NT2/D1 (cell line): ENCODE measurements around the gene NCBP2.

Experiments
- DNase-seq: peaks from one replicate; pipeline ENCODE4 v3.0.0-alpha.2; 2011; ENCODE audit warnings: low read depth, low spot score
- H3K27me3 ChIP-seq: 2 replicates; pipeline ENCODE4 v1.6.0; 2011; ENCODE audit warnings: mild to moderate bottlenecking; ENCODE audit not compliant: insufficient read length, insufficient read depth
- H3K36me3 ChIP-seq: 2 replicates; pipeline ENCODE4 v1.6.1; 2011; ENCODE audit warnings: mild to moderate bottlenecking, low read length, mixed read lengths; ENCODE audit not compliant: insufficient read depth, insufficient read length
- H3K4me1 ChIP-seq: 2 replicates; pipeline ENCODE4 v1.5.1; 2011; ENCODE audit not compliant: insufficient read depth, insufficient read length
- H3K4me3 ChIP-seq: 2 replicates; pipeline ENCODE4 v1.5.1; 2011; ENCODE audit warnings: low read depth; ENCODE audit not compliant: insufficient read length
- H3K9ac ChIP-seq: 2 replicates; pipeline ENCODE4 v1.6.0; 2011; ENCODE audit warnings: low read depth; ENCODE audit not compliant: insufficient read length
- H3K9me3 ChIP-seq: 2 replicates; pipeline ENCODE4 v1.5.1; 2011; ENCODE audit warnings: mild to moderate bottlenecking, low read length; ENCODE audit not compliant: insufficient read depth
- SUZ12 ChIP-seq: IDR thresholded peaks from 2 replicates; pipeline ENCODE4 v1.6.1; 2011; ENCODE audit not compliant: insufficient read length, insufficient read depth; ENCODE audit errors: extremely low read depth
- YY1 ChIP-seq: IDR thresholded peaks from 2 replicates; pipeline ENCODE4 v1.6.1; 2011; ENCODE audit not compliant: insufficient read length, insufficient read depth
- ZNF274 ChIP-seq: IDR thresholded peaks from 2 replicates; pipeline ENCODE4 v1.6.1; 2011; ENCODE audit warnings: mild to moderate bottlenecking, low read depth, low read length

Gene NCBP2

GRCh38 chr3:196974661-196975060 is 32.3 kb upstream of the NCBP2 start:
- no peaks in the 10 kb centered on the region for H3K4me1 ChIP-seq
- H3K9ac ChIP-seq, result no peak overlapping the region
- no peak overlapping the region for H3K4me3 ChIP-seq
- no peaks in the 10 kb centered on the region for H3K36me3 ChIP-seq
- DNase-seq, result no peak
- peaks cover 20% of the 10 kb centered on the region for H3K27me3 ChIP-seq
- peaks cover 25% of the 10 kb centered on the region for H3K9me3 ChIP-seq
- TF ChIP-seq ZNF274, result no peak
- TF ChIP-seq YY1, result no peak
- TF ChIP-seq SUZ12, result no peak

- Histone ChIP-seq H3K9me3 (peaks cover 25% of the 10 kb centered on the region), H3K4me3 (no peak overlapping the region), H3K27me3 (peaks cover 52% of the 10 kb centered on the region), H3K36me3 (no peaks in the 10 kb centered on the region), H3K9ac (no peak overlapping the region), H3K4me1 (peaks cover 6% of the 10 kb centered on the region)
- TF ChIP-seq ZNF274, result no peak
- no peak for TF ChIP-seq SUZ12
- DNase-seq, result no peak
Measured at GRCh38 chr3:196971094-196971698, 28.9 kb upstream of the NCBP2 start.

- H3K4me1 ChIP-seq, result peaks cover 6% of the 10 kb centered on the region
- H3K36me3 ChIP-seq, result no peaks in the 10 kb centered on the region
- no peak for DNase-seq
- no peak for TF ChIP-seq ZNF274
- peaks cover 52% of the 10 kb centered on the region for H3K27me3 ChIP-seq
- no peak overlapping the region for H3K9ac ChIP-seq
- peaks cover 25% of the 10 kb centered on the region for H3K9me3 ChIP-seq
- H3K4me3 ChIP-seq, result no peak overlapping the region
Measured at GRCh38 chr3:196970547-196971093, 28.3 kb upstream of the NCBP2 start.

- peaks cover 52% of the 10 kb centered on the region for H3K27me3 ChIP-seq
- peak overlapping the region; percentile 72 for H3K4me3 ChIP-seq
- TF ChIP-seq SUZ12 (peak; percentile 46), ZNF274 (no peak)
- peak; percentile 39 for DNase-seq
- peaks cover 6% of the 10 kb centered on the region for H3K4me1 ChIP-seq
- peaks cover 25% of the 10 kb centered on the region for H3K9me3 ChIP-seq
- H3K9ac ChIP-seq, result peak overlapping the region; percentile 86
- no peaks in the 10 kb centered on the region for H3K36me3 ChIP-seq
Measured at GRCh38 chr3:196969660-196970546, 27.6 kb upstream of the NCBP2 start.

DNA sequence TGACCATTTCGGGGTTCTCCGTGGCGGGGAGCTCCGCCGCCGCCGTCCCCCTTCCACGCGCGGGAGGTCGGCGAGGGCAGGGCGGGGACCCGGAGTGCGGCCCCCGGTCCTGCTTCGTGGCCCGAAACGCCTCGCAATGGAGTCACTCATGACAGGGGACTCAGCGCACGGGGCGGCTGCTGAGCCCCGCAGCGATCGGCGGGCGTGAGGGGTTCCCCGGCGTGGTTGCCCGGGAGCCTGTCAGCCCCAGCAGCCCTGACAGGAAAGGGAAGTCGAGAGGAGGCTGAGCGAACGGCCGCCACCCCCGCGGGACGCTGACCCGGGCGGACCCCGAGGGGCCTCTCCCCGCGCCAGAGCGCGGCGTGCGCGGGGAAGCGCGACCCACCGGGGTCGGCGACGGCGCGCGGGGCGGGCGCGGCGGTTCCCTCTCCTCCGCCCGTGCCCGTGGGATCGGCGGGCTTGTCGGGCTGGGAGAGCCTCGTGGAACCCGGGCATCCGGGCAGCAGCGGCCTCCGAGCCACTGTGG is 26.9 kb upstream of the NCBP2 start:
- Histone ChIP-seq H3K36me3 (no peaks in the 10 kb centered on the region), H3K27me3 (peaks cover 52% of the 10 kb centered on the region), H3K9me3 (peaks cover 25% of the 10 kb centered on the region), H3K4me3 (peak overlapping the region; percentile 72), H3K4me1 (peaks cover 6% of the 10 kb centered on the region), H3K9ac (peak overlapping the region; percentile 86)
- no peak for DNase-seq
- no peak for TF ChIP-seq SUZ12
- TF ChIP-seq YY1, result no peak
- no peak for TF ChIP-seq ZNF274

DNA sequence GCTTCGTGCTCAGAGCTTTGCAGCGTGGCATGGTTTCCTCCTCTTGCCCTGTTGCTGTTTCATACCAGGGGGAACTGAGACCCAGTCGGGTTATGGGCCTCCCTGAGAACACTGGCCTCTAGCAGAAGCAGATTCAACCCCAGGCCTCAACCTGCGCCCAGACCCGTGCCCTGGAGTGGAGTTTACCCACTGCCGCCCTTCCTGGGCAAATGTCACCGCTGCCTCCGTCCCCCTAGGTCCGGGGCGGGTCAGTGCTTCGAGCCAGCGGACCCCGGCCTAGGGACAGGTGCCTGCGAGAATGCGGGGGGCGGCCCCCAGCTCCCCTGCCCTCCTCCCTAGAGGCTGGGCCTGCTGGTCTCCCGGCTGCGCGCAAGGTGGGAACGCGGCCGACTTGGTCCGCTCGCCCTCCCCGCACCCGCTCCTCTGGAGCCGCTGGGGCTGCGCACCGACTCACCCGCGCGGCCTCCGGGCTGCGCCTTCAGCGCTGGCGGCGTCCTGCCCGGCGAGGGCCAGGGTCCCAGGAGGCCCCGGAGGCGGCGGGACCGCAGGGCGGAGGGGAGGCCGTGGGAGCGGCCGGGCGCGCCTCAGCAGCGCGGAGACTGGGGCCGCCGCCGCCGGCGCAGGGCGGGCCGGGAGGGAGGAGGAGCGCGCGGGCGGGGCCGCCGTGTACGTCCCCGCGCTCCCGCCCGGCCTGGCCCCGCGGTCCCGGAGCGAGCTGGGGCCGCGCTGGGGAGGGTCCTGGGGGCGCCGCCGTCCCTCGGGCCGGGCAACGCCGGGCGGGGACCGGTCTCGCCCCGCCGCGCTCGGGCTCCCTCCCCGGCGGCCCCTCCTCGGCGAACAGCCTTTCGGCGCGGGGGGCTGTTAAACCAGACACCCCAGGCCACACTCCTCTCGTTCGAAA is 26.2 kb upstream of the NCBP2 start, which contains the start of gene PIGZ:
Gene PIGZ (minus strand): TSS at position 601 of the 901 bp plus-strand sequence. CDS start 16,802 bp downstream, outside the sequence.
- TF ChIP-seq ZNF274 (no peak), YY1 (no peak), SUZ12 (peak; percentile 6)
- H3K9me3 ChIP-seq, result peaks cover 25% of the 10 kb centered on the region
- peak within 1 kb of the TSS; percentile 86 for H3K9ac ChIP-seq
- DNase-seq, result no peak
- peak within 1 kb of the TSS; percentile 72 for H3K4me3 ChIP-seq
- peaks cover 6% of the 10 kb centered on the region for H3K4me1 ChIP-seq
- peaks cover 52% of the 10 kb centered on the region for H3K27me3 ChIP-seq
- H3K36me3 ChIP-seq, result no peaks in the 10 kb centered on the region
